Glutamatergic neuron (in vitro differentiated cells): Measurements from ENCODE around the gene HHATL. TPM values are rescaled to one million over a fixed set of nuclear protein-coding genes. Genes with fewer than 3 reads are reported as not detected.

Experiments used
- DNase-seq: peaks from one replicate; pipeline ENCODE4 v3.0.0; 2022
- H3K27ac Mint-ChIP-seq: one replicate; pipeline ENCODE4 v1.8.0; 2020; ENCODE audit warnings: mild to moderate bottlenecking, mixed read lengths, inconsistent platforms; ENCODE audit not compliant: unreplicated experiment
- H3K27me3 Mint-ChIP-seq: one replicate; pipeline ENCODE4 v1.8.0; 2020; ENCODE audit warnings: mild to moderate bottlenecking, moderate library complexity, mixed read lengths, inconsistent platforms; ENCODE audit not compliant: unreplicated experiment
- H3K36me3 Mint-ChIP-seq: one replicate; pipeline ENCODE4 v1.8.0; 2020; ENCODE audit warnings: mild to moderate bottlenecking, mixed read lengths, inconsistent platforms; ENCODE audit not compliant: unreplicated experiment
- H3K4me1 Mint-ChIP-seq: one replicate; pipeline ENCODE4 v1.8.0; 2020; ENCODE audit warnings: mild to moderate bottlenecking, low read depth, mixed read lengths, inconsistent platforms; ENCODE audit not compliant: unreplicated experiment
- H3K4me3 Mint-ChIP-seq: one replicate; pipeline ENCODE4 v1.8.0; 2020; ENCODE audit warnings: mild to moderate bottlenecking, mixed read lengths, inconsistent platforms; ENCODE audit not compliant: unreplicated experiment
- H3K9me3 Mint-ChIP-seq: one replicate; pipeline ENCODE4 v1.8.0; 2020; ENCODE audit warnings: mild to moderate bottlenecking, moderate library complexity, mixed read lengths, inconsistent platforms; ENCODE audit not compliant: unreplicated experiment
- total RNA-seq: library from RNA; stranded (reverse); fragmentation: NEBNext Ultra II Directional; extraction: Animal tissue kit (Norgen Biotek cat#: 25700); gene quantifications from one replicate; pipeline ENCODE4 v1.2.1, GENCODE V29; 2021; ENCODE audit not compliant: unreplicated experiment
- TF ChIP-seq, protein P1 (sequence below): fragments of 200-600 bp; sonication (generic); IDR thresholded peaks from one replicate; pipeline ENCODE4 v1.5.0; 2021; ENCODE audit not compliant: partially characterized antibody, unreplicated experiment

HHATL gene
- total RNA-seq, 1 donor from 2014 or later: 7.6 TPM

DNA sequence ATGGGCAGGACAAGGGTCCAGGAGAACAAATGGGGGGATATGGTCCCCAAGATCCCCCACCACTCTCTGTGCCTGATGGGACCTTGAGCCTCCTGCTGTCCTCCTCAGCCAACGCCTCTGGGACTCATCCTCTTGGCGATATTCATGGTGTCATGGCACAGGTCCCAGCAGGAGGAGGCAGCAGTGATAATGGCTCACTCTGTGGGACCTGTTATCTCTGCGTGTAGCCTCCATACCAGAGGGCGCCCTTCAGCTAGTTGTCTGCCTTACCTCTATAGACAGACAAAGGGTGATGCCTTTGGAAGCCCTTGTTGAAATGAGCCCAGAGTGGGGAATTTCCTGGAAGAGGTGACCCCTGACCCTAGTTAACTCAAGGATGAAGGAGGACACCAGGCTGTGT lies 41.7 kb downstream of the HHATL start:
- Mint-ChIP-seq H3K4me1 (peaks cover 14% of the 10 kb centered on the region), H3K27ac (no peak overlapping the region), H3K36me3 (peaks cover 3% of the 10 kb centered on the region), H3K9me3 (peaks cover 9% of the 10 kb centered on the region), H3K27me3 (peaks cover 13% of the 10 kb centered on the region), H3K4me3 (no peak overlapping the region)
- TF ChIP-seq, protein P1, sequence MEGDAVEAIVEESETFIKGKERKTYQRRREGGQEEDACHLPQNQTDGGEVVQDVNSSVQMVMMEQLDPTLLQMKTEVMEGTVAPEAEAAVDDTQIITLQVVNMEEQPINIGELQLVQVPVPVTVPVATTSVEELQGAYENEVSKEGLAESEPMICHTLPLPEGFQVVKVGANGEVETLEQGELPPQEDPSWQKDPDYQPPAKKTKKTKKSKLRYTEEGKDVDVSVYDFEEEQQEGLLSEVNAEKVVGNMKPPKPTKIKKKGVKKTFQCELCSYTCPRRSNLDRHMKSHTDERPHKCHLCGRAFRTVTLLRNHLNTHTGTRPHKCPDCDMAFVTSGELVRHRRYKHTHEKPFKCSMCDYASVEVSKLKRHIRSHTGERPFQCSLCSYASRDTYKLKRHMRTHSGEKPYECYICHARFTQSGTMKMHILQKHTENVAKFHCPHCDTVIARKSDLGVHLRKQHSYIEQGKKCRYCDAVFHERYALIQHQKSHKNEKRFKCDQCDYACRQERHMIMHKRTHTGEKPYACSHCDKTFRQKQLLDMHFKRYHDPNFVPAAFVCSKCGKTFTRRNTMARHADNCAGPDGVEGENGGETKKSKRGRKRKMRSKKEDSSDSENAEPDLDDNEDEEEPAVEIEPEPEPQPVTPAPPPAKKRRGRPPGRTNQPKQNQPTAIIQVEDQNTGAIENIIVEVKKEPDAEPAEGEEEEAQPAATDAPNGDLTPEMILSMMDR: no peak
- no peak for DNase-seq

DNA sequence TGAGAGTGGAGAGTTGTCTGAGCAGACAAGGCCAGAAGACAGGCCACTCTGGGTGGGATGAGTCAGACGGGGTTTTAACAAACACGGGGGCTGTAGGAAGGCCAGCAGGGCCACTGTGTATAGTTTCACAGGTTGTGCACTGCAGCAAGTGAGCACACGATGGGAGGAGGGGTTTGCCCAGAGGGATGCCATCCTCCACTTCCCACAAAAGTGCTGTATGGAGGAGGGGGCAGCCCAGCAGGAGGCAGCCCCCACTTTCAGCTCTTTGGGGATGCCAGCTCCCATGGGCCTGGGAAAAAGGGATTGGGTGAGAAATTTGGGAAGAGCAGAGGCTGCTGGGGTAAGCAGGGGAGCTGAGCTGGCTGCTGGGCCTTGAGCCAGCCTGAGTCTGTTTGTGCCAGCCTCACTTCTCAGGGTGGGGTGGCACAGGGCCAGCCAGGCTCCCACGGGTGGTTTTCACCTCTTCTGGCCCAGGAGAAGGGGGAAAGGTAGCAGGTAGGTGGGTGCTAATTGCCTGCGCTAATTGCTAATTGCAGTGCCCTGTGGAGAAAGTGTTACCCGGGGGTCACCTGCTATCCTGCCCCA lies 42.4 kb downstream of the HHATL start:
- peak overlapping the region; percentile 24 for H3K27ac Mint-ChIP-seq

DNA sequence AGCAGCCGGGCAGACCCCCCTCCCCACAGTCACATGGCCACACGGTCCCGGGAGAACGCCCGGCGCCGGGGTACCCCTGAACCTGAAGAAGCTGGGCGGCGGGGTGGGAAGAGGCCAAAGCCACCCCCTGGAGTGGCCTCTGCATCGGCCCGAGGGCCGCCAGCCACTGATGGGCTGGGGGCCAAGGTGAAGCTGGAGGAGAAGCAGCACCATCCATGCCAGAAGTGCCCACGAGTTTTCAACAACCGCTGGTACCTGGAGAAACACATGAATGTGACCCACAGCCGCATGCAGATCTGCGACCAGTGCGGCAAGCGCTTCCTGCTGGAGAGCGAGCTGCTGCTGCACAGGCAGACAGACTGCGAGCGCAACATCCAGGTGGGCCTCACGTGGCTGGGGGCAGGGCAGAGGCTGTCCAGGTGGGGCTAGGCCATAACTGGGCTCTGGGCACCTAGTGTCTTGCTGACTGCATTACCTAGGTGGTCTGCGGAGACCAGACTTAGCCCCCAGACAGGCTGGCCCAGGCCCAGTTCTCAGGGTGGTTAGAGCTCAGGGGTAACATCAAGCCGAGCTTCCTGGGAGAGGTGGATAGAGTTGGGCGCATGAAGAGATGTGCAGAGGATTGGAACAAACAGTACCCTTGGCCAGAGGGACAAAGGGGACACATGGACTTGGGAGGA lies 43.0 kb downstream of the HHATL start:
- Mint-ChIP-seq H3K9me3 (peaks cover 9% of the 10 kb centered on the region), H3K27ac (peak overlapping the region; percentile 24), H3K4me1 (peaks cover 15% of the 10 kb centered on the region), H3K27me3 (peaks cover 13% of the 10 kb centered on the region), H3K36me3 (peaks cover 3% of the 10 kb centered on the region), H3K4me3 (peak overlapping the region; percentile 40)
- TF ChIP-seq, protein P1: no peak
- DNase-seq: no peak

More for the DNA sequence above, 42.4 kb downstream of the HHATL start:
- TF ChIP-seq, protein P1: no peak
- peak overlapping the region; percentile 40 for H3K4me3 Mint-ChIP-seq
- DNase-seq: no peak
- H3K27me3 Mint-ChIP-seq: peaks cover 13% of the 10 kb centered on the region
- peaks cover 9% of the 10 kb centered on the region for H3K9me3 Mint-ChIP-seq
- H3K4me1 Mint-ChIP-seq: peaks cover 13% of the 10 kb centered on the region
- H3K36me3 Mint-ChIP-seq: peaks cover 3% of the 10 kb centered on the region

GRCh38 chr3:42658771-42659390 lies 43.7 kb downstream of the HHATL start:
- Mint-ChIP-seq H3K9me3 (peaks cover 9% of the 10 kb centered on the region), H3K27me3 (peaks cover 13% of the 10 kb centered on the region), H3K4me3 (no peak overlapping the region), H3K27ac (no peak overlapping the region), H3K36me3 (peaks cover 3% of the 10 kb centered on the region), H3K4me1 (peaks cover 15% of the 10 kb centered on the region)
- DNase-seq: no peak
- TF ChIP-seq, protein P1: no peak

- Mint-ChIP-seq H3K27ac (no peak overlapping the region), H3K36me3 (peaks cover 3% of the 10 kb centered on the region), H3K4me3 (no peak overlapping the region), H3K27me3 (peaks cover 14% of the 10 kb centered on the region), H3K9me3 (peaks cover 9% of the 10 kb centered on the region), H3K4me1 (peaks cover 16% of the 10 kb centered on the region)
- TF ChIP-seq, protein P1: no peak
- DNase-seq: no peak
Observed at GRCh38 chr3:42658091-42658770, 44.4 kb downstream of the HHATL start.
